NT2/D1 (cell line): ENCODE results near the gene GRIN3B.

Experiments
- DNase-seq: peaks from one replicate; pipeline ENCODE4 v3.0.0-alpha.2; 2011; ENCODE audit warnings: low read depth, low spot score
- H3K27me3 ChIP-seq: 2 replicates; pipeline ENCODE4 v1.6.0; 2011; ENCODE audit warnings: mild to moderate bottlenecking; ENCODE audit not compliant: insufficient read length, insufficient read depth
- H3K36me3 ChIP-seq: 2 replicates; pipeline ENCODE4 v1.6.1; 2011; ENCODE audit warnings: mild to moderate bottlenecking, low read length, mixed read lengths; ENCODE audit not compliant: insufficient read depth, insufficient read length
- H3K4me1 ChIP-seq: 2 replicates; pipeline ENCODE4 v1.5.1; 2011; ENCODE audit not compliant: insufficient read depth, insufficient read length
- H3K4me3 ChIP-seq: 2 replicates; pipeline ENCODE4 v1.5.1; 2011; ENCODE audit warnings: low read depth; ENCODE audit not compliant: insufficient read length
- H3K9ac ChIP-seq: 2 replicates; pipeline ENCODE4 v1.6.0; 2011; ENCODE audit warnings: low read depth; ENCODE audit not compliant: insufficient read length
- H3K9me3 ChIP-seq: 2 replicates; pipeline ENCODE4 v1.5.1; 2011; ENCODE audit warnings: mild to moderate bottlenecking, low read length; ENCODE audit not compliant: insufficient read depth
- SUZ12 ChIP-seq: IDR thresholded peaks from 2 replicates; pipeline ENCODE4 v1.6.1; 2011; ENCODE audit not compliant: insufficient read length, insufficient read depth; ENCODE audit errors: extremely low read depth
- YY1 ChIP-seq: IDR thresholded peaks from 2 replicates; pipeline ENCODE4 v1.6.1; 2011; ENCODE audit not compliant: insufficient read length, insufficient read depth
- ZNF274 ChIP-seq: IDR thresholded peaks from 2 replicates; pipeline ENCODE4 v1.6.1; 2011; ENCODE audit warnings: mild to moderate bottlenecking, low read depth, low read length

GRIN3B gene

DNA sequence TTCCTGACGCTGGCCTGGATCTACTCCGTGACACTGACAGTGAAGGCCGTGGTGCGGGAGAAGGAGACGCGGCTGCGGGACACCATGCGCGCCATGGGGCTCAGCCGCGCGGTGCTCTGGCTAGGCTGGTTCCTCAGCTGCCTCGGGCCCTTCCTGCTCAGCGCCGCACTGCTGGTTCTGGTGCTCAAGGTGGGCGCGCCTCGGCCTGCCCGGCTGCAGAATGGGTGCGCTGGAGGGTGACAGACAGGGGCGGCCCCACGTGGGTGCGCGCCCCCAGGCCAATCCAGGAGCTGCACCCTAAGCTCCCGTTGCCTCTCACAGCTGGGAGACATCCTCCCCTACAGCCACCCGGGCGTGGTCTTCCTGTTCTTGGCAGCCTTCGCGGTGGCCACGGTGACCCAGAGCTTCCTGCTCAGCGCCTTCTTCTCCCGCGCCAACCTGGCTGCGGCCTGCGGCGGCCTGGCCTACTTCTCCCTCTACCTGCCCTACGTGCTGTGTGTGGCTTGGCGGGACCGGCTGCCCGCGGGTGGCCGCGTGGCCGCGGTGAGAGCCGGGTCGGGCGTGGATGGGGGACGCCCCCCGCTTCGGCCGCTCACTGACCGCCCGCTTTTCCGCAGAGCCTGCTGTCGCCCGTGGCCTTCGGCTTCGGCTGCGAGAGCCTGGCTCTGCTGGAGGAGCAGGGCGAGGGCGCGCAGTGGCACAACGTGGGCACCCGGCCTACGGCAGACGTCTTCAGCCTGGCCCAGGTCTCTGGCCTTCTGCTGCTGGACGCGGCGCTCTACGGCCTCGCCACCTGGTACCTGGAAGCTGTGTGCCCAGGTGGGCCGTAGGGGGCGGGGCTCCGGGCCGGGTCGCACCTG, 46.8 kb downstream of the GRIN3B start:
- no peak for DNase-seq
- H3K27me3 ChIP-seq, result no peaks in the 10 kb centered on the region
- no peak overlapping the region for H3K9ac ChIP-seq
- TF ChIP-seq ZNF274 (no peak), SUZ12 (no peak), YY1 (no peak)
- H3K4me1 ChIP-seq, result peaks cover 7% of the 10 kb centered on the region
- H3K36me3 ChIP-seq, result peaks cover 8% of the 10 kb centered on the region
- H3K4me3 ChIP-seq, result no peak overlapping the region
- no peaks in the 10 kb centered on the region; the same call in 1 of the 2 replicates for H3K9me3 ChIP-seq

DNA sequence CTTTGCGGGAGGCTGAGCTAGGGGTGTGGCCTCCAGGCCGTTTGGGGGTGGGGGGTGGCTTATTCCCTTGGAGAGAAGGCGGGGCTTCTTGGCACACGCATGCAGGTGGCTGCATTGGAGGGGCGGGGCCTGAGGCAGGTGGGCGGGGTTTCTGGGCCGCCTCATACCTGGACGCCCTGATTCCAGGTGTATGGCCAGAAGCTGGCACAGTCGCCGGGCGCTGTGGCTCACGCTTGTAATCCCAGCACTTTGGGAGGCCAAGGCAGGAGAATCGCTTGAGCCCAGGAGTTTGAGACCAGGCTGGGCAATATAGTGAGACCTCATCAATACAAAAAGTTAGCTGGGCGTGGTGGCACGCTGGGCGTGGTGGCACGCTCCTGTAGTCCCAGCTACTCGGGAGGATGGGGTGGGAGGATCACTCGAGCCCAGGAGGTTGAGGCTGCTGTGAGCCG, 47.5 kb downstream of the GRIN3B start:
- H3K27me3 ChIP-seq, result no peaks in the 10 kb centered on the region
- no peak for DNase-seq
- H3K4me3 ChIP-seq, result no peak overlapping the region
- peaks cover 4% of the 10 kb centered on the region for H3K36me3 ChIP-seq
- TF ChIP-seq YY1 (no peak), SUZ12 (no peak), ZNF274 (no peak)
- no peaks in the 10 kb centered on the region; the same call in 1 of the 2 replicates for H3K9me3 ChIP-seq
- peaks cover 6% of the 10 kb centered on the region for H3K4me1 ChIP-seq
- no peak overlapping the region for H3K9ac ChIP-seq

DNA sequence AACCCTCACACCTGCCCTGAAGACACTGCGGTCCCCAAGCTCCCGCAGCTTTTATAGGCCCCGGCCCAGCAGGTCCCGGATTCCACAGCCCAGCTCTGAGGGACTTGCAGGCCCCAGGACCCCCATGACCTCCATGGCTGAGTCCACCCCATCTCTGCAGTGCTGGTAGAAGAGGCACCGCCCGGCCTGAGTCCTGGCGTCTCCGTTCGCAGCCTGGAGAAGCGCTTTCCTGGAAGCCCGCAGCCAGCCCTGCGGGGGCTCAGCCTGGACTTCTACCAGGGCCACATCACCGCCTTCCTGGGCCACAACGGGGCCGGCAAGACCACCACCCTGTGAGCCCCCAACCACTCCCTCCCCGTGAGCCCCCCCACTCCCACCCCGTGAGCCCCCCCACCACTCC, 48.9 kb downstream of the GRIN3B start:
- TF ChIP-seq SUZ12 (no peak), ZNF274 (no peak), YY1 (no peak)
- DNase-seq, result no peak
- Histone ChIP-seq H3K4me1 (peaks cover 2% of the 10 kb centered on the region), H3K9me3 (peaks cover under 1% of the 10 kb centered on the region; the same call in 1 of the 2 replicates), H3K27me3 (no peaks in the 10 kb centered on the region), H3K9ac (no peak overlapping the region), H3K36me3 (peaks cover 2% of the 10 kb centered on the region), H3K4me3 (no peak overlapping the region)

DNA sequence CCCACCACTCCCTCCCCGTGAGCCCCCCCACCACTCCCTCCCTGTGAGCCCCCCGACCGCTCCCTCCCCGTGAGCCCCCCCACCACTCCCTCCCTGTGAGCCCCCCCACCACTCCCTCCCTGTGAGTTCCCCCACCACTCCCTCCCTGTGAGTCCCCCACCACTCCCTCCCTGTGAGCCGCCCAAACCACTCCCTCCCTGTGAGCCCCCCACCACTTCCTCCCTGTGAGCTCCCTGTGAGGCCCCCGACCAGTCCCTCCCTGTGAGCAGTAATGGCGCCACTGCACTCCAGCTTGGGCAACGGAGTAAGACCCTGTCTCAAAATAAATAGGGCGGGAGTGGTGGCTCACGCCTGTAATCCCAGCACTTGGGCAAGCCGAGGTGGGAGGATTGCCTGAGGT, 49.6 kb downstream of the GRIN3B start:
- Histone ChIP-seq H3K4me1 (peaks cover 2% of the 10 kb centered on the region), H3K4me3 (no peak overlapping the region), H3K9me3 (peaks cover 8% of the 10 kb centered on the region; the same call in 1 of the 2 replicates), H3K9ac (no peak overlapping the region), H3K36me3 (peaks cover 9% of the 10 kb centered on the region), H3K27me3 (no peaks in the 10 kb centered on the region)
- no peak for DNase-seq
- no peak for TF ChIP-seq ZNF274
- TF ChIP-seq SUZ12, result no peak
- no peak for TF ChIP-seq YY1

DNA sequence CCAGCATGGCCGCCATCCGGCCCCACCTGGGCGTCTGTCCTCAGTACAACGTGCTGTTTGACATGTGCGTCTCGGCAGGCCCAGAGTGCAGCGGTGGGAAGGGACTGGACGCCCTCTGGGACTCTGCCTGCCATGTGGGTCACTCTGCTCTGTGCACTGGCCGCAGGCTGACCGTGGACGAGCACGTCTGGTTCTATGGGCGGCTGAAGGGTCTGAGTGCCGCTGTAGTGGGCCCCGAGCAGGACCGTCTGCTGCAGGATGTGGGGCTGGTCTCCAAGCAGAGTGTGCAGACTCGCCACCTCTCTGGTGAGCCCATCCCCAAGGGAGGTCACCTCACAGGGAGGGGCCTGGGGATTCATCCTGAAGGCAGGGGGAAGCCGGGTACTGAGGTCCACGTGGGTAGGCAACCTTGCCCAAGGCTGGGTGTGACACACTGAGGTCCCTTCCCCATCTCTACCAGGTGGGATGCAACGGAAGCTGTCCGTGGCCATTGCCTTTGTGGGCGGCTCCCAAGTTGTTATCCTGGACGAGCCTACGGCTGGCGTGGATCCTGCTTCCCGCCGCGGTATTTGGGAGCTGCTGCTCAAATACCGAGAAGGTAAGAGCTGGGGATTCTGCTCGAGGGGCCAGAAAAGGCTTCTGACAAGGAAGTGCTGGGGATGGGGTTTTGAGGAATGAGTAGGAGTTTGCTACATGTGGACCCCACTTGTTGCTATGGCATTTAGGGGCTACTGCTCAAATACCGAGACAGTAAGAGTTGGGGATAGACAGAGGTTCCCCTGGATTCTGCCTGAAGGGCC, 51.0 kb downstream of the GRIN3B start:
- Histone ChIP-seq H3K36me3 (peaks cover 13% of the 10 kb centered on the region), H3K4me3 (no peak overlapping the region), H3K27me3 (no peaks in the 10 kb centered on the region), H3K9ac (no peak overlapping the region), H3K4me1 (peaks cover 2% of the 10 kb centered on the region), H3K9me3 (peaks cover 21% of the 10 kb centered on the region; the same call in 1 of the 2 replicates)
- TF ChIP-seq YY1 (no peak), ZNF274 (no peak), SUZ12 (no peak)
- no peak for DNase-seq

DNA sequence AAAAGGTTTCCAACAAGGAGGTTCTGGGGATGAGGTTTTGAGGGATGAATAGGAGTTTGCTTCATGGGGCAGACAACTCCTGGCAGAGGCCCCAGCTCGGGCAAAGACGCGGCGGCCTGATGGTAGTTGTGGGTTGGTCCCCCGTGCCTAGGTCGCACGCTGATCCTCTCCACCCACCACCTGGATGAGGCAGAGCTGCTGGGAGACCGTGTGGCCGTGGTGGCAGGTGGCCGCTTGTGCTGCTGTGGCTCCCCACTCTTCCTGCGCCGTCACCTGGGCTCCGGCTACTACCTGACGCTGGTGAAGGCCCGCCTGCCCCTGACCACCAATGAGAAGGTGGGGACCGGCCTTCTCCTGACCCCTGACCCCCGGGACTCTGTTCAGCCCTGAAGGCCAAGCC, 51.6 kb downstream of the GRIN3B start:
- H3K9ac ChIP-seq, result no peak overlapping the region
- H3K27me3 ChIP-seq, result no peaks in the 10 kb centered on the region
- peaks cover 27% of the 10 kb centered on the region for H3K9me3 ChIP-seq
- no peak overlapping the region for H3K4me3 ChIP-seq
- TF ChIP-seq ZNF274, result no peak
- no peak for TF ChIP-seq YY1
- no peak for TF ChIP-seq SUZ12
- peaks cover 2% of the 10 kb centered on the region for H3K4me1 ChIP-seq
- no peak for DNase-seq
- peaks cover 13% of the 10 kb centered on the region for H3K36me3 ChIP-seq

DNA sequence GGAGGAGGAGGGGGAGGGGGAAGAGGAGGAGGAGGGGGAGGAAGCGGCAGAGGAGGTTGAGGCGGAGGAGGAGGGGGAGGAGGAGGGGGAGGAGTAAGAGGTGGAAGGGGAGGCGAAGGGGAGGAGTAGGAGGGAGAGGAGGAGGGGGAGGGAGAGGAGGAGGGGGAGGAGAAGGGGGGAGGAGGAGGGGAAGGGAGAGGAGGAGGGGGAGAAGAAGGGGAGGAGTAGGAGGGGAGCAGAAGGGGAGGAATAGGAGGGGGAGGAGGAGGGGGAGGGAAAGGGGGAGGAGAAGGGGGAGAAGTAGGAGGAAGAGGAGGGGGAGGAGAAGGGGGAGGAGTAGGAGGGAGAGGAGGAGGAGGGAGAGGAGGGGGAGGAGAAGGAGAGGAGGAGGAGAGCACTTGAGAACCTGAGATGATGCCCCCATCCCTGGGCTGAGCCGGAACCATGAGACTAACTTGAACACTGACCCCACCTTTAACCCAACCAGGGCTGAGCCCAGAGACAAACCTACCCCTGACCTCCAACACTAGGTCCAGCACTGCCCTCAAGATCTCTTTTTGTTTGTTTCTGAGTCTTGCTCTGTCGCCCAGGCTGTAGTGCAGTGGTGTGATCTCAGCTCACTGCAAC, 52.2 kb downstream of the GRIN3B start:
- Histone ChIP-seq H3K36me3 (peaks cover 13% of the 10 kb centered on the region), H3K9me3 (peaks cover 34% of the 10 kb centered on the region), H3K4me3 (no peak overlapping the region), H3K4me1 (peaks cover 2% of the 10 kb centered on the region), H3K9ac (no peak overlapping the region), H3K27me3 (no peaks in the 10 kb centered on the region)
- TF ChIP-seq YY1, result no peak
- no peak for TF ChIP-seq ZNF274
- TF ChIP-seq SUZ12, result no peak
- no peak for DNase-seq
